A549 (cell line): ENCODE measurements around the gene OSBPL6. TPM values are rescaled to one million over a fixed set of nuclear protein-coding genes. Genes with fewer than 3 reads are reported as not detected.

Experiments used
- ATAC-seq, 2 experiments: fragments of 200-7000 bp in 1 of 2; fragments of >200 bp in 1 of 2; cut with Nextera tagmentation in 1 of 2; cut with Tn5 transposase in 1 of 2; 3 replicates each; pipeline versions ENCODE4 v1.8.0 to v1.9.1; 2018 to 2020; ENCODE audit warnings: mild to moderate bottlenecking in 1 of 2, moderate library complexity in 1 of 2
- CTCF ChIA-PET: fragments of 300-600 bp; sonication (Branson Sonifier 250); formaldehyde crosslinking; extraction: SDS; loops from one replicate; lab custom pipeline; 2021; ENCODE audit warnings: antibody characterized with exemption, inconsistent platforms; lab: Yijun Ruan, JAX
- POLR2A ChIA-PET: fragments of 350-600 bp; formaldehyde crosslinking; extraction: SDS; loops from one replicate; lab custom pipeline; 2021; ENCODE audit warnings: antibody characterized with exemption, inconsistent platforms; lab: Yijun Ruan, JAX
- DNase-seq, 2 experiments: peaks; one replicate each; pipeline versions ENCODE4 v3.0.0 to v3.0.0-alpha.2; 2011 to 2016; ENCODE audit warnings: low read depth in 1 of 2, low spot score in 1 of 2
- FAIRE-seq: peaks from 2 replicates; lab custom pipeline; 2011; peaks lifted over from hg19 to GRCh38; lab: Jason Lieb, UNC
- H3K27ac ChIP-seq, 2 experiments: fragments of >200 bp; sonication (Bioruptor Twin); formaldehyde crosslinking; 3 replicates each; pipeline ENCODE4 v1.5.1; 2016 to 2017
- H3K4me1 ChIP-seq: fragments of >200 bp; sonication (Bioruptor Twin); formaldehyde crosslinking; 3 replicates; pipeline ENCODE4 v1.6.1; 2016
- H3K4me2 ChIP-seq: fragments of >200 bp; sonication (Bioruptor Twin); formaldehyde crosslinking; 3 replicates; pipeline ENCODE4 v1.6.1; 2016
- H3K4me3 ChIP-seq: fragments of >200 bp; sonication (Bioruptor Twin); formaldehyde crosslinking; 3 replicates; pipeline ENCODE4 v1.5.1; 2016
- H3K9me3 ChIP-seq: fragments of >200 bp; sonication (Bioruptor Twin); formaldehyde crosslinking; 3 replicates; pipeline ENCODE4 v1.6.1; 2016
- BCL3 ChIP-seq: fragments of >200 bp; sonication (Bioruptor Twin); formaldehyde crosslinking; IDR thresholded peaks from 3 replicates; pipeline ENCODE4 v1.6.1; 2016
- CBX2 ChIP-seq: fragments of 200-600 bp; sonication (generic); IDR thresholded peaks from 2 replicates; pipeline ENCODE4 v1.6.1; 2016; ENCODE audit warnings: low read depth, mild to moderate bottlenecking, borderline replicate concordance
- E2F6 ChIP-seq: IDR thresholded peaks from 2 replicates; pipeline ENCODE4 v1.6.1; 2012; ENCODE audit warnings: low read depth, borderline replicate concordance
- EHF ChIP-seq: fragments of 250-450 bp; sonication (Bioruptor Pico); IDR thresholded peaks from 2 replicates; pipeline ENCODE4 v1.5.0; 2020; ENCODE audit warnings: mild to moderate bottlenecking
- EHMT2 ChIP-seq: fragments of 200-600 bp; sonication (generic); IDR thresholded peaks from 2 replicates; pipeline ENCODE4 v1.6.1; 2016; ENCODE audit warnings: antibody characterized with exemption, low read depth, mild to moderate bottlenecking, moderate library complexity
- ELK1 ChIP-seq: fragments of 150-350 bp; IDR thresholded peaks from 2 replicates; pipeline ENCODE4 v1.6.1; 2014; ENCODE audit warnings: low read depth, mild to moderate bottlenecking, low read length
- EP300 ChIP-seq, 2 experiments: fragments of >200 bp; sonication (Bioruptor Twin); formaldehyde crosslinking; IDR thresholded peaks; 2 replicates in 1 of 2; 3 replicates in 1 of 2; pipeline ENCODE4 v1.6.1; 2016 to 2017
- ESRRA ChIP-seq: fragments of 150-350 bp; IDR thresholded peaks from 2 replicates; pipeline ENCODE4 v1.6.1; 2014; ENCODE audit warnings: mild to moderate bottlenecking, low read length, borderline replicate concordance
- FOSL2 ChIP-seq, 2 experiments: fragments of 450-650 bp in 1 of 2; fragments of >200 bp in 1 of 2; sonication (Bioruptor Twin) in 1 of 2; formaldehyde crosslinking; IDR thresholded peaks; 2 replicates each; pipeline versions ENCODE4 v1.5.0 to v1.6.1; 2016 to 2020; ENCODE audit warnings: mild to moderate bottlenecking in 1 of 2, moderate library complexity in 1 of 2
- GATA3 ChIP-seq: IDR thresholded peaks from 2 replicates; pipeline ENCODE4 v1.6.1; 2012; ENCODE audit warnings: borderline replicate concordance
- HDAC2 ChIP-seq: fragments of 200-600 bp; sonication (generic); IDR thresholded peaks from 2 replicates; pipeline ENCODE4 v1.6.1; 2016
- HEYL ChIP-seq: fragments of 250-450 bp; sonication (Bioruptor Pico); IDR thresholded peaks from 2 replicates; pipeline ENCODE4 v1.8.0; 2021; ENCODE audit warnings: mild to moderate bottlenecking, moderate library complexity
- HMGXB4 ChIP-seq: fragments of 250-450 bp; sonication (Bioruptor Pico); IDR thresholded peaks from 2 replicates; pipeline ENCODE4 v1.5.0; 2021; ENCODE audit warnings: mild to moderate bottlenecking, moderate library complexity, borderline replicate concordance
- HOXB13 ChIP-seq: fragments of 250-450 bp; sonication (Bioruptor Pico); IDR thresholded peaks from 2 replicates; pipeline ENCODE4 v1.5.0; 2020; ENCODE audit warnings: low read depth, mild to moderate bottlenecking, moderate library complexity
- HOXB5 ChIP-seq: fragments of 250-450 bp; sonication (Bioruptor Pico); IDR thresholded peaks from 2 replicates; pipeline ENCODE4 v1.5.0; 2020; ENCODE audit warnings: mild to moderate bottlenecking, moderate library complexity
- KDM5A ChIP-seq: fragments of 200-600 bp; sonication (generic); IDR thresholded peaks from 2 replicates; pipeline ENCODE4 v1.6.1; 2016; ENCODE audit warnings: antibody characterized with exemption, mild to moderate bottlenecking
- MAX ChIP-seq: IDR thresholded peaks from 2 replicates; pipeline ENCODE4 v1.6.1; 2012
- NPAS2 ChIP-seq: fragments of 250-450 bp; sonication (Bioruptor Pico); IDR thresholded peaks from 2 replicates; pipeline ENCODE4 v1.8.0; 2022; ENCODE audit warnings: mild to moderate bottlenecking, moderate library complexity, borderline replicate concordance
- NR3C1 ChIP-seq: fragments of >200 bp; sonication (Bioruptor Twin); formaldehyde crosslinking; IDR thresholded peaks from 3 replicates; pipeline ENCODE4 v1.6.1; 2017
- PBX3 ChIP-seq: IDR thresholded peaks from 2 replicates; pipeline ENCODE4 v1.6.1; 2012
- PHF8 ChIP-seq: fragments of 200-600 bp; sonication (generic); IDR thresholded peaks from 2 replicates; pipeline ENCODE4 v1.6.1; 2016; ENCODE audit warnings: low read depth, mild to moderate bottlenecking, antibody characterized with exemption, moderate library complexity, borderline replicate concordance
- POLR2AphosphoS2 ChIP-seq: conservative IDR thresholded peaks from 2 replicates; pipeline ENCODE4 v1.6.1; 2012; ENCODE audit warnings: low read length, improper control_type of control experiment, inconsistent platforms
- RAD21 ChIP-seq, 2 experiments: fragments of >200 bp in 1 of 2; sonication (Bioruptor Twin) in 1 of 2; formaldehyde crosslinking in 1 of 2; IDR thresholded peaks in 1 of 2; conservative IDR thresholded peaks in 1 of 2; 2 replicates in 1 of 2; 3 replicates in 1 of 2; pipeline ENCODE4 v1.6.1; 2012 to 2018; ENCODE audit warnings: inconsistent platforms in 1 of 2
- RCOR1 ChIP-seq: fragments of 150-350 bp; IDR thresholded peaks from 2 replicates; pipeline ENCODE4 v1.6.1; 2014; ENCODE audit warnings: antibody characterized with exemption, low read length, low read depth
- RNF2 ChIP-seq: fragments of 200-600 bp; sonication (generic); IDR thresholded peaks from 2 replicates; pipeline ENCODE4 v1.6.1; 2016; ENCODE audit warnings: low read depth, mild to moderate bottlenecking, antibody characterized with exemption, moderate library complexity, borderline replicate concordance
- SMC3 ChIP-seq: fragments of >200 bp; sonication (Bioruptor Twin); formaldehyde crosslinking; IDR thresholded peaks from 3 replicates; pipeline ENCODE4 v1.6.1; 2018; ENCODE audit warnings: inconsistent platforms
- SREBF2 ChIP-seq: fragments of 450-650 bp; IDR thresholded peaks from 2 replicates; pipeline ENCODE4 v1.6.1; 2014; ENCODE audit warnings: mild to moderate bottlenecking, moderate library complexity
- TFCP2L1 ChIP-seq: fragments of 250-450 bp; sonication (Bioruptor Pico); IDR thresholded peaks from 2 replicates; pipeline ENCODE4 v1.5.0; 2021; ENCODE audit warnings: mild to moderate bottlenecking
- WGBS: methylation state at CpG from one replicate; pipeline ENCODE4 v1.1.6; 2017; ENCODE audit errors: missing lambda C conversion rate; 5-methylcytosine and 5-hydroxymethylcytosine counted together
- polyA plus RNA-seq, 4 experiments: library from polyadenylated mRNA; depleted of rRNA in 3 of 4; stranded (reverse); fragments of >200 nt; fragmentation: RNase III in 1 of 4; extraction: RNeasy Plus Mini Kit Qiagen cat#74134 plus additional on column Dnase treatment in 1 of 4; gene quantifications; 2 replicates in 3 of 4; 3 replicates in 1 of 4; pipeline ENCODE4 v1.2.3, GENCODE V29; 2011 to 2017

Gene OSBPL6
- polyA plus RNA-seq, 2 of the 4 experiments (the other 2 are of a cell fraction) = 2.9 to 8.2 TPM

- no peak for FAIRE-seq
- TF ChIP-seq KDM5A (no peak), ESRRA (no peak), RNF2 (no peak), E2F6 (no peak), HOXB5 (CRISPR knock-in tag) (no peak), EHF (CRISPR knock-in tag) (no peak), HDAC2 (no peak), HEYL (CRISPR knock-in tag) (no peak), NR3C1 (no peak), SREBF2 (no peak), RAD21 (conservative IDR thresholded peaks at IDR 0.05 in 1 of 2, IDR thresholded peaks at IDR 0.05 in 1 of 2) (no peak)
- TF ChIP-seq, all 56 proteins: peak for 0
- DNase-seq (no peak), ATAC-seq (no peak)
- no peaks in the 10 kb centered on the region for H3K4me1 ChIP-seq
- H3K27ac ChIP-seq = no peak overlapping the region
- H3K4me2 ChIP-seq = no peak overlapping the region
- no peaks in the 10 kb centered on the region for H3K9me3 ChIP-seq
- POLR2A ChIA-PET = no interaction called here
- H3K4me3 ChIP-seq = no peak overlapping the region
- 20% methylated on average over 1 of the region's 1 CpG for WGBS
- CTCF ChIA-PET = no interaction called here
Measured at GRCh38 chr2:178159966-178160365, 34.3 kb upstream of the OSBPL6 start.

GRCh38 chr2:178160601-178161000 lies 33.7 kb upstream of the OSBPL6 start:
- 93% methylated on average over 1 of the region's 1 CpG for WGBS
- FAIRE-seq (no peak), DNase-seq (no peak), ATAC-seq (no peak)
- Histone ChIP-seq H3K4me2 (no peak overlapping the region), H3K4me3 (no peak overlapping the region), H3K27ac (no peak overlapping the region), H3K9me3 (no peaks in the 10 kb centered on the region), H3K4me1 (no peaks in the 10 kb centered on the region)
- CTCF ChIA-PET = no interaction called here
- TF ChIP-seq HEYL (CRISPR knock-in tag) = no peak
- TF ChIP-seq PHF8 = no peak
- TF ChIP-seq EHMT2 = peak; percentile 42; the same call in 1 of the 2 replicates
- no peak for TF ChIP-seq PBX3
- POLR2A ChIA-PET = no interaction called here

GRCh38 chr2:178163395-178163794 lies 30.9 kb upstream of the OSBPL6 start:
- POLR2A ChIA-PET = no interaction called here
- no peak for FAIRE-seq
- WGBS = 43% methylated on average over 4 of the region's 4 CpGs

More at GRCh38 chr2:178163395-178163794, 30.9 kb upstream of the OSBPL6 start:
- no peak overlapping the region for H3K4me3 ChIP-seq
- H3K4me2 ChIP-seq = peak overlapping the region; percentile 46
- CTCF ChIA-PET = no interaction called here
- no peak overlapping the region for H3K27ac ChIP-seq
- no peak for DNase-seq
- ATAC-seq = no peak; a peak in 2 of 6 replicates
- H3K4me1 ChIP-seq = no peaks in the 10 kb centered on the region
- H3K9me3 ChIP-seq = no peaks in the 10 kb centered on the region
- TF ChIP-seq ELK1 (no peak), KDM5A (no peak), CBX2 (no peak), SREBF2 (no peak), SMC3 (no peak), FOSL2 (IDR thresholded peaks at IDR 0.05) (no peak), FOSL2 (CRISPR knock-in tag; IDR thresholded peaks at IDR 0.05) (no peak), RCOR1 (no peak), BCL3 (no peak), TFCP2L1 (CRISPR knock-in tag) (no peak), HMGXB4 (CRISPR knock-in tag) (no peak), GATA3 (no peak), HOXB13 (CRISPR knock-in tag) (no peak), EP300 (IDR thresholded peaks at IDR 0.05) (no peak), POLR2AphosphoS2 (no peak), NPAS2 (no peak), MAX (no peak)
